GM13977 (cell line): ENCODE results near the gene GSTT2.

Experiments
- DNase-seq: peaks from one replicate; pipeline ENCODE4 v3.0.0; 2012; ENCODE audit warnings: low spot score
- in situ Hi-C: fragments of 300-500 bp; cut with MboI; formaldehyde crosslinking; loops from one replicate; pipeline ENCODE4 v1.12.0; 2022; ENCODE audit warnings: low sequenced_read_pairs, low pct_unique_long_range_greater_than_20kb, mixed read lengths, inconsistent platforms; ENCODE audit not compliant: unreplicated experiment
- TF ChIP-seq, protein P1 (sequence below): IDR thresholded peaks from 2 replicates; pipeline ENCODE4 v1.5.1; 2012; ENCODE audit warnings: mild to moderate bottlenecking, control low read depth; ENCODE audit not compliant: insufficient read depth; ENCODE audit errors: extremely low read depth, missing control alignments

GSTT2 gene

DNA sequence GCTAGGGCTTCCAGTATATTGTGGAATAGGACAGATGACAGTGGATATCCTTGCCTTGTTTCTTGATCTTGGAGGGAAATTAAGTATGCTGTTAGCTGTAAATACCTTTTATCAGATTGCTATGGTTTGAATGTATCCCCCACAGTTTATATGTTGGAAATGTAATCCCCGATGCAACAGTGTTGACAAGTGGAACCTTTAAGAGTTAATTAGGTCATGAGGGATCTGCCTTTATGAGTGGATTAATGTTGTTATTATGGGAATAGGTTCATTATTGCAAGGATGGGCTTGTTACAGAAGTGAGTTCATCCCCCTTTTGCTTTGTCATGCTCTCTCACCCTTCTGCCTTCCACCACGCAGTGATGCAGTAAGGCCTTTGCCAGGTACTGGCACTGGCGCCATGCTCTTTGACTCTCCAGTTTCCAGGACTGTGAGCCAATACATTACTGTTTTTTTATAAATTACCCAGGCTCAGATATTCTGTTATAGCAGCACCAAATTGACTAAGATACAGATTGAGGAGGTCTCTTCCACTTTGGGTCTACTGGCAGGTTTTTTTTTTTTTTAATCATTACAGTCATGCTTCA, 47.5 kb downstream of the GSTT2 start:
- no peak for DNase-seq
- TF ChIP-seq, protein P1, sequence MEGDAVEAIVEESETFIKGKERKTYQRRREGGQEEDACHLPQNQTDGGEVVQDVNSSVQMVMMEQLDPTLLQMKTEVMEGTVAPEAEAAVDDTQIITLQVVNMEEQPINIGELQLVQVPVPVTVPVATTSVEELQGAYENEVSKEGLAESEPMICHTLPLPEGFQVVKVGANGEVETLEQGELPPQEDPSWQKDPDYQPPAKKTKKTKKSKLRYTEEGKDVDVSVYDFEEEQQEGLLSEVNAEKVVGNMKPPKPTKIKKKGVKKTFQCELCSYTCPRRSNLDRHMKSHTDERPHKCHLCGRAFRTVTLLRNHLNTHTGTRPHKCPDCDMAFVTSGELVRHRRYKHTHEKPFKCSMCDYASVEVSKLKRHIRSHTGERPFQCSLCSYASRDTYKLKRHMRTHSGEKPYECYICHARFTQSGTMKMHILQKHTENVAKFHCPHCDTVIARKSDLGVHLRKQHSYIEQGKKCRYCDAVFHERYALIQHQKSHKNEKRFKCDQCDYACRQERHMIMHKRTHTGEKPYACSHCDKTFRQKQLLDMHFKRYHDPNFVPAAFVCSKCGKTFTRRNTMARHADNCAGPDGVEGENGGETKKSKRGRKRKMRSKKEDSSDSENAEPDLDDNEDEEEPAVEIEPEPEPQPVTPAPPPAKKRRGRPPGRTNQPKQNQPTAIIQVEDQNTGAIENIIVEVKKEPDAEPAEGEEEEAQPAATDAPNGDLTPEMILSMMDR: no peak
- in situ Hi-C loops: no loop called here

DNA sequence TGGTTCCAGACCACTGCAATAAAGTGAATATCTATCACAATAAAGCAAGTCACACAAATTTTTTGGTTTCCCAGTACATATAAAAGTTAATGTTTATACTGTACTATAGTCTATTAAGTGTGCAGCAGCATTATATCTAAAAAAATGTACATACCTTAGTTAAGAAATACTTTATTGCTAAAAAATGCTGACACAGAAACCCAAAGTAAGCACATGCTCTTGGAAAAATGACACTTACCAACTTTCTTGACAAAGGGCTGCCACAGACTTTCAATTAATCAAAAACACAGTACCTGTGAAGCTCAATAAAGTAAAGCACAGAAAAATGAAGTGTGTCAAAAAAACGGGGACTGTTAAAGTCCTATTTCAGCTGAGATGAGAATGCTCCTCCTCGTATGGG, 48.1 kb downstream of the GSTT2 start:
- TF ChIP-seq, protein P1: no peak
- in situ Hi-C loops: no loop called here
- DNase-seq: no peak

- TF ChIP-seq, protein P1: no peak
- in situ Hi-C loops: no loop called here
- no peak for DNase-seq
Measured at GRCh38 chr22:24028533-24028932, 48.6 kb downstream of the GSTT2 start.

GRCh38 chr22:24029304-24029703, 49.4 kb downstream of the GSTT2 start:
- TF ChIP-seq, protein P1: no peak
- in situ Hi-C loops: no loop called here
- DNase-seq: no peak

- in situ Hi-C loops: no loop called here
- TF ChIP-seq, protein P1: no peak
- no peak for DNase-seq
Measured at GRCh38 chr22:24030186-24030702, 50.3 kb downstream of the GSTT2 start.
